ENCODE data around the gene MAP2K4.

GRCh38 chr17:12067485-12067884, 46.8 kb downstream of the MAP2K4 start:
- TF ChIP-seq CTCF (IDR thresholded peaks at IDR 0.05) (no peak), POLR2A (IDR thresholded peaks at IDR 0.05) (no peak), EP300 (IDR thresholded peaks at IDR 0.05) (no peak)
